GM23248 (cell line): ENCODE data around the gene GNAI2. TPM values are rescaled to one million over a fixed set of nuclear protein-coding genes. Genes with fewer than 3 reads are reported as not detected.

ENCODE experiments used
- DNase-seq: peaks from one replicate; pipeline ENCODE4 v3.0.0-alpha.2; 2015
- H2AFZ ChIP-seq: fragments of 200-600 bp; sonication (generic); 2 replicates; pipeline ENCODE4 v1.6.1; 2016; ENCODE audit warnings: antibody characterized with exemption
- H3F3A ChIP-seq: fragments of 200-600 bp; sonication (generic); 2 replicates; pipeline ENCODE4 v1.6.1; 2016; ENCODE audit warnings: mild to moderate bottlenecking, antibody characterized with exemption, mixed run types; ENCODE audit not compliant: insufficient read depth
- H3K27ac ChIP-seq: fragments of 200-600 bp; sonication (generic); 2 replicates; pipeline ENCODE4 v1.5.1; 2016; ENCODE audit warnings: mild to moderate bottlenecking
- H3K27me3 ChIP-seq: fragments of 200-600 bp; sonication (generic); replicated peaks from 2 replicates; pipeline ENCODE4 v1.6.1; 2016; ENCODE audit warnings: mild to moderate bottlenecking; ENCODE audit not compliant: insufficient read depth
- H3K36me3 ChIP-seq: fragments of 200-600 bp; sonication (generic); 2 replicates; pipeline ENCODE4 v1.6.1; 2016; ENCODE audit warnings: low read depth, mild to moderate bottlenecking
- H3K4me1 ChIP-seq: fragments of 200-600 bp; sonication (generic); 2 replicates; pipeline ENCODE4 v1.6.1; 2016; ENCODE audit warnings: mild to moderate bottlenecking; ENCODE audit not compliant: insufficient read depth
- H3K4me2 ChIP-seq: fragments of 200-600 bp; sonication (generic); one replicate; pipeline ENCODE4 v1.6.1; 2016; ENCODE audit warnings: mild to moderate bottlenecking; ENCODE audit not compliant: unreplicated experiment
- H3K4me3 ChIP-seq: fragments of 200-600 bp; sonication (generic); 2 replicates; pipeline ENCODE4 v1.5.1; 2016; ENCODE audit warnings: mild to moderate bottlenecking
- H3K79me2 ChIP-seq: fragments of 200-600 bp; sonication (generic); 2 replicates; pipeline ENCODE4 v1.6.1; 2016; ENCODE audit warnings: mild to moderate bottlenecking; ENCODE audit not compliant: insufficient read depth
- H3K9ac ChIP-seq: fragments of 200-600 bp; sonication (generic); 2 replicates; pipeline ENCODE4 v1.6.1; 2016; ENCODE audit warnings: mild to moderate bottlenecking
- H3K9me2 ChIP-seq: fragments of 200-600 bp; sonication (generic); 2 replicates; pipeline ENCODE4 v1.6.1; 2016; ENCODE audit warnings: mixed run types, mild to moderate bottlenecking, moderate library complexity; ENCODE audit not compliant: insufficient read depth
- H3K9me3 ChIP-seq: fragments of 200-600 bp; sonication (generic); one replicate; pipeline ENCODE4 v1.6.1; 2017; ENCODE audit warnings: low read depth
- H4K20me1 ChIP-seq: fragments of 200-600 bp; sonication (generic); 2 replicates; pipeline ENCODE4 v1.6.0; 2016; ENCODE audit not compliant: insufficient read depth
- EZH2 ChIP-seq: fragments of 200-600 bp; sonication (generic); IDR thresholded peaks from 2 replicates; pipeline ENCODE4 v1.6.1; 2018; ENCODE audit warnings: antibody characterized with exemption, mild to moderate bottlenecking; ENCODE audit not compliant: insufficient read depth, poor library complexity, severe bottlenecking
- EZH2phosphoT487 ChIP-seq: fragments of 200-600 bp; sonication (generic); IDR thresholded peaks from 2 replicates; pipeline ENCODE4 v1.6.1; 2018; ENCODE audit warnings: antibody characterized with exemption, moderate library complexity, mild to moderate bottlenecking, low read depth; ENCODE audit not compliant: insufficient read depth
- WGBS, 2 experiments: methylation state at CpG; one replicate each; pipeline ENCODE4 v1.1.6; 2015 to 2017; ENCODE audit warnings: low lambda C conversion rate in 2 of 2, low coverage in 1 of 2; ENCODE audit errors: missing lambda C conversion rate in 2 of 2; 5-methylcytosine and 5-hydroxymethylcytosine counted together
- in situ Hi-C: fragments of 300-500 bp; cut with MboI; formaldehyde crosslinking; loops from 2 replicates; pipeline ENCODE4 v1.15.0; 2020
- polyA plus RNA-seq: library from polyadenylated mRNA; unstranded; fragments of >200 nt; fragmentation: Nextera tagmentation; extraction: Ambion mirVana; gene quantifications from 2 replicates; pipeline ENCODE4 v1.2.1, GENCODE V29; 2016
- total RNA-seq: library from RNA; depleted of rRNA; stranded (reverse); fragments of >200 nt; shearing (Covaris generic); gene quantifications from 2 replicates; pipeline ENCODE4 v1.2.3, GENCODE V29; 2014

The GNAI2 gene
- total and polyA plus RNA-seq, 2 experiments from 2014 or later, result 424 to 427 TPM

GRCh38 chr3:50255251-50255615, 19.2 kb downstream of the GNAI2 start:
- 85% methylated on average over 9 of the region's 9 CpGs for WGBS, 2 experiments
- no peak overlapping the region for H3K4me2 ChIP-seq
- no peak overlapping the region for H3K4me3 ChIP-seq
- H3K4me1 ChIP-seq, result peaks cover 14% of the 10 kb centered on the region
- TF ChIP-seq EZH2, result no peak
- no peak for TF ChIP-seq EZH2phosphoT487
- H4K20me1 ChIP-seq, result no peaks in the 10 kb centered on the region
- DNase-seq, result no peak
- peaks cover 8% of the 10 kb centered on the region; the same call in 1 of the 2 replicates for H3F3A ChIP-seq
- no peaks in the 10 kb centered on the region for H3K9me3 ChIP-seq
- no peak overlapping the region for H2AFZ ChIP-seq
- H3K27me3 ChIP-seq, result no peaks in the 10 kb centered on the region
- H3K79me2 ChIP-seq, result peaks cover 72% of the 10 kb centered on the region
- peak overlapping the region; percentile 49; the same call in 1 of the 2 replicates for H3K27ac ChIP-seq
- H3K36me3 ChIP-seq, result peaks cover 17% of the 10 kb centered on the region
- no peaks in the 10 kb centered on the region for H3K9me2 ChIP-seq
- in situ Hi-C loops, result no loop called here
- H3K9ac ChIP-seq, result 0 out of 2 replicates have a peak overlapping the region, but pooled peaks have one; percentile 26

- Histone ChIP-seq H3K79me2 (peaks cover 52% of the 10 kb centered on the region), H3K9ac (no peak overlapping the region), H3K4me2 (no peak overlapping the region), H3K4me3 (no peak overlapping the region), H3F3A (peaks cover 6% of the 10 kb centered on the region; the same call in 1 of the 2 replicates), H3K27ac (no peak overlapping the region), H3K27me3 (no peaks in the 10 kb centered on the region), H3K9me2 (no peaks in the 10 kb centered on the region), H2AFZ (no peak overlapping the region), H4K20me1 (no peaks in the 10 kb centered on the region), H3K9me3 (no peaks in the 10 kb centered on the region), H3K36me3 (peaks cover 16% of the 10 kb centered on the region), H3K4me1 (peaks cover 8% of the 10 kb centered on the region; the same call in 1 of the 2 replicates)
- WGBS, 2 experiments, result 85 to 87% methylated on average over 19 to 20 of the region's 20 CpGs
- TF ChIP-seq EZH2 (no peak), EZH2phosphoT487 (no peak)
- in situ Hi-C loops, result no loop called here
- DNase-seq, result peak; percentile 57
These were observed 21.2 kb downstream of the GNAI2 start for GRCh38 chr3:50256978-50257890.

GRCh38 chr3:50258029-50258680, 22.2 kb downstream of the GNAI2 start:
- peaks cover 6% of the 10 kb centered on the region; the same call in 1 of the 2 replicates for H3F3A ChIP-seq
- H3K4me1 ChIP-seq, result peaks cover 8% of the 10 kb centered on the region; the same call in 1 of the 2 replicates
- DNase-seq, result no peak
- WGBS, 2 experiments, result 87 to 91% methylated on average over 10 to 17 of the region's 17 CpGs
- no peak overlapping the region for H3K4me3 ChIP-seq
- peaks cover 43% of the 10 kb centered on the region for H3K79me2 ChIP-seq
- H3K27me3 ChIP-seq, result no peaks in the 10 kb centered on the region
- no peak overlapping the region for H2AFZ ChIP-seq
- no peaks in the 10 kb centered on the region for H3K9me3 ChIP-seq
- H3K9me2 ChIP-seq, result no peaks in the 10 kb centered on the region
- no peak overlapping the region for H3K4me2 ChIP-seq
- H3K27ac ChIP-seq, result 0 out of 2 replicates have a peak overlapping the region, but pooled peaks have one; percentile 4
- in situ Hi-C loops, result no loop called here
- H3K36me3 ChIP-seq, result peaks cover 13% of the 10 kb centered on the region
- no peak overlapping the region for H3K9ac ChIP-seq
- TF ChIP-seq EZH2 (no peak), EZH2phosphoT487 (no peak)
- H4K20me1 ChIP-seq, result no peaks in the 10 kb centered on the region

- no peaks in the 10 kb centered on the region for H3K9me3 ChIP-seq
- no peak for DNase-seq
- H3K79me2 ChIP-seq, result peaks cover 35% of the 10 kb centered on the region
- peaks cover 9% of the 10 kb centered on the region for H3K4me1 ChIP-seq
- H3K9me2 ChIP-seq, result no peaks in the 10 kb centered on the region
- TF ChIP-seq EZH2 (no peak), EZH2phosphoT487 (no peak)
- H3K36me3 ChIP-seq, result peaks cover 13% of the 10 kb centered on the region
- no peak overlapping the region for H3K9ac ChIP-seq
- H4K20me1 ChIP-seq, result no peaks in the 10 kb centered on the region
- no peak overlapping the region for H2AFZ ChIP-seq
- 0 out of 2 replicates have a peak overlapping the region, but pooled peaks have one; percentile 4 for H3K27ac ChIP-seq
- H3F3A ChIP-seq, result peaks cover 6% of the 10 kb centered on the region; the same call in 1 of the 2 replicates
- no peak overlapping the region for H3K4me3 ChIP-seq
- H3K4me2 ChIP-seq, result no peak overlapping the region
- H3K27me3 ChIP-seq, result no peaks in the 10 kb centered on the region
- WGBS, 2 experiments, result 46 to 54% methylated on average over 16 of the region's 16 CpGs
- in situ Hi-C loops, result no loop called here
These were observed 23.0 kb downstream of the GNAI2 start for GRCh38 chr3:50258979-50259378.
